Loucy (cell line): Measurements from ENCODE around the gene CNDP1.

Experiments
- H2AFZ ChIP-seq: fragments of 200-600 bp; sonication (generic); 2 replicates; pipeline ENCODE4 v1.6.0; 2016; ENCODE audit warnings: antibody characterized with exemption, mild to moderate bottlenecking, low read length, moderate library complexity
- H3F3A ChIP-seq: fragments of 200-600 bp; 2 replicates; pipeline ENCODE4 v1.6.0; 2016; ENCODE audit warnings: antibody characterized with exemption, low read depth, mild to moderate bottlenecking
- H3K27me3 ChIP-seq: fragments of 200-600 bp; sonication (generic); 2 replicates; pipeline ENCODE4 v1.6.1; 2014; ENCODE audit warnings: low read length, mild to moderate bottlenecking; ENCODE audit not compliant: insufficient read depth, poor library complexity, severe bottlenecking
- H3K36me3 ChIP-seq: fragments of 200-600 bp; sonication (generic); 2 replicates; pipeline ENCODE4 v1.6.1; 2016; ENCODE audit warnings: low read length; ENCODE audit not compliant: insufficient read depth
- H3K4me1 ChIP-seq: fragments of 200-600 bp; sonication (generic); 2 replicates; pipeline ENCODE4 v1.5.1; 2014; ENCODE audit warnings: low read length, mild to moderate bottlenecking; ENCODE audit not compliant: insufficient read depth, poor library complexity, severe bottlenecking
- H3K4me2 ChIP-seq: fragments of 200-600 bp; sonication (generic); 2 replicates; pipeline ENCODE4 v1.6.0; 2014; ENCODE audit warnings: antibody characterized with exemption, low read length, low read depth, mild to moderate bottlenecking; ENCODE audit not compliant: poor library complexity, severe bottlenecking
- H3K4me3 ChIP-seq: fragments of 200-600 bp; sonication (generic); 2 replicates; pipeline ENCODE4 v1.5.1; 2014; ENCODE audit warnings: low read length, mild to moderate bottlenecking, mixed read lengths; ENCODE audit not compliant: poor library complexity, severe bottlenecking
- H3K79me2 ChIP-seq: fragments of 200-600 bp; sonication (generic); 2 replicates; pipeline ENCODE4 v1.6.1; 2014; ENCODE audit warnings: low read length; ENCODE audit not compliant: insufficient read depth
- H3K9ac ChIP-seq: fragments of 200-600 bp; sonication (generic); 2 replicates; pipeline ENCODE4 v1.6.0; 2014; ENCODE audit warnings: mild to moderate bottlenecking, low read depth, low read length, moderate library complexity; ENCODE audit not compliant: poor library complexity, severe bottlenecking
- H3K9me2 ChIP-seq: fragments of 200-600 bp; sonication (generic); replicated peaks from 2 replicates; pipeline ENCODE4 v1.6.1; 2016; ENCODE audit warnings: low read depth, low read length, mixed read lengths
- H3K9me3 ChIP-seq: fragments of 200-600 bp; sonication (generic); 2 replicates; pipeline ENCODE4 v1.6.1; 2014; ENCODE audit warnings: mild to moderate bottlenecking, antibody characterized with exemption, low read length, low read depth; ENCODE audit not compliant: insufficient read depth
- H4K20me1 ChIP-seq: fragments of 200-600 bp; sonication (generic); 2 replicates; pipeline ENCODE4 v1.6.0; 2014; ENCODE audit warnings: antibody characterized with exemption, low read length, mild to moderate bottlenecking; ENCODE audit not compliant: insufficient read depth, poor library complexity, severe bottlenecking
- EZH2phosphoT487 ChIP-seq: fragments of 200-600 bp; IDR thresholded peaks from 2 replicates; pipeline ENCODE4 v1.6.1; 2018; ENCODE audit warnings: antibody characterized with exemption, mild to moderate bottlenecking, moderate library complexity, borderline replicate concordance
- TF ChIP-seq, protein P1 (sequence below): fragments of 200-600 bp; sonication (generic); conservative IDR thresholded peaks from 2 replicates; pipeline ENCODE4 v1.5.1; 2014; ENCODE audit warnings: mild to moderate bottlenecking, antibody characterized with exemption, low read length

Gene CNDP1

DNA sequence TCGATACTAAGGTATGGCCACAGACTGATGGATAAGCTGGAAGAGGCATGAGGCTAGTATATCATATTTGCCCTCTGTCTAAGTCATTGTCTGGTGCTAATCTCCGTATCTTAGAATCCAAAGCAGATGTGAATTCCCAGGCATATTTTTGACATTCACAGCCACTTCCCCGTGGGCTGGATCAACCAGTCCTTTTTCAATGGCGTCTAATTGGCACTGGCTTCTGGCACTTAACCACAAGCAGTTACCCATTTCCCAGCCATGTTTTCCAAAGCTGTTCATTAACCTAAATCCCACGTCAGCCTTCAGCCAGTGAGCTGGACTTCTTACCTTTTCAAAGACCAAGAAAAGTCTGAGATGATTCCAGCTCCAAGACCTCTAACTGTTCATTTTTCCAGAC, 42.7 kb downstream of the CNDP1 start:
- no peak overlapping the region for H2AFZ ChIP-seq
- no peaks in the 10 kb centered on the region for H3K4me1 ChIP-seq
- no peaks in the 10 kb centered on the region for H3K27me3 ChIP-seq
- H3K9ac ChIP-seq = no peak overlapping the region
- H3K9me3 ChIP-seq = no peaks in the 10 kb centered on the region
- H3K36me3 ChIP-seq = no peaks in the 10 kb centered on the region
- H3K4me3 ChIP-seq = no peak overlapping the region
- no peaks in the 10 kb centered on the region for H3K79me2 ChIP-seq
- H3K9me2 ChIP-seq = no peaks in the 10 kb centered on the region
- no peaks in the 10 kb centered on the region for H4K20me1 ChIP-seq
- no peaks in the 10 kb centered on the region for H3F3A ChIP-seq
- TF ChIP-seq, protein P1, sequence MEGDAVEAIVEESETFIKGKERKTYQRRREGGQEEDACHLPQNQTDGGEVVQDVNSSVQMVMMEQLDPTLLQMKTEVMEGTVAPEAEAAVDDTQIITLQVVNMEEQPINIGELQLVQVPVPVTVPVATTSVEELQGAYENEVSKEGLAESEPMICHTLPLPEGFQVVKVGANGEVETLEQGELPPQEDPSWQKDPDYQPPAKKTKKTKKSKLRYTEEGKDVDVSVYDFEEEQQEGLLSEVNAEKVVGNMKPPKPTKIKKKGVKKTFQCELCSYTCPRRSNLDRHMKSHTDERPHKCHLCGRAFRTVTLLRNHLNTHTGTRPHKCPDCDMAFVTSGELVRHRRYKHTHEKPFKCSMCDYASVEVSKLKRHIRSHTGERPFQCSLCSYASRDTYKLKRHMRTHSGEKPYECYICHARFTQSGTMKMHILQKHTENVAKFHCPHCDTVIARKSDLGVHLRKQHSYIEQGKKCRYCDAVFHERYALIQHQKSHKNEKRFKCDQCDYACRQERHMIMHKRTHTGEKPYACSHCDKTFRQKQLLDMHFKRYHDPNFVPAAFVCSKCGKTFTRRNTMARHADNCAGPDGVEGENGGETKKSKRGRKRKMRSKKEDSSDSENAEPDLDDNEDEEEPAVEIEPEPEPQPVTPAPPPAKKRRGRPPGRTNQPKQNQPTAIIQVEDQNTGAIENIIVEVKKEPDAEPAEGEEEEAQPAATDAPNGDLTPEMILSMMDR = no peak
- no peak for TF ChIP-seq EZH2phosphoT487
- no peak overlapping the region for H3K4me2 ChIP-seq

DNA sequence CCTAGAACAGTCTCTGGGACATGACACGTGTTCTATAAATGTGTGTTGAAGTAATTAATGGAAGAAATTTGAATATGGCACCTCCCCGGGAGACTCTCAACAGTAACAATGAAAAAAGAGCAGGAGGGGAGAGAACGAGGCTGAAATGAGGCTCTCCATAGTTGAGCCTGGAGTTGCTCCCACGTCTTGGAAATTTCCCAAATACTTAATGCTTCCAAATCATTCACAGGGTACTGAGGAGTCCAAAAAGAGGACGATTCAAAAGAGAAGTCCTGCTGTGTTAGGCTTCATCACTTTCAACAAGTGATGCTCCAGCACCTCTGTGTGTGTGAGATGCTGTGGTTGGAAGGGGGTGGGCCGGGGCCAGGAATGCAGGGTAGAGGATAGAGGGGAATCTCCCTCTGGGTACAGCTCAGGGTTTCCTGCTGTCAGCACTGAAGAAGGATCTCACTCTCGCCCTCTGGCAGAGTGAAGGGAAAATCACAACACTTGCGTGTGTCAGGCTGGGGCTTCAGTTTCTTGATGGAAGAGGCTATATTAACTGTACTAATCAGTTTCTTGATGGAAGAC, 45.3 kb downstream of the CNDP1 start:
- Histone ChIP-seq H3F3A (no peaks in the 10 kb centered on the region), H3K79me2 (no peaks in the 10 kb centered on the region), H4K20me1 (no peaks in the 10 kb centered on the region), H2AFZ (no peak overlapping the region), H3K4me3 (no peak overlapping the region), H3K9me2 (no peaks in the 10 kb centered on the region), H3K9ac (no peak overlapping the region), H3K4me2 (no peak overlapping the region), H3K9me3 (no peaks in the 10 kb centered on the region), H3K4me1 (no peaks in the 10 kb centered on the region), H3K36me3 (no peaks in the 10 kb centered on the region), H3K27me3 (no peaks in the 10 kb centered on the region)
- TF ChIP-seq, protein P1 = no peak
- no peak for TF ChIP-seq EZH2phosphoT487

DNA sequence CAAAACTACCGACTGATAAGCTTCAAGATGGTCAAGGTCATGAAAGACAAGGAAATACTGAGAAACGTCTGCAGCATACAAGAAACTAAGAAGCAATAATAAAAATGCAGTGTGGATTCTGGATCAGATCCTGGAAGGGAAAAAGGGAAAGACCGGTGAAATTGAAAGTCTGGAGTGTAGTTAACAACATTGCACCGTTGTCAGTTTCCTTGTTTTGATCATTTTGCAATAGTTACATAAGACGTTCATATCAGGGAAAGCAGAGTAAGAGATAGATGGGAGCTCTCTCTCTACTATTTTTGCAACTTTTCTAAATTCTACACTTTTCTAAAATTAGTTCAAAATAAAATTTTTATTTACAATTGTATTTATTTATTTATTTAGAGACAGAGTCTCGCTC, 48.3 kb downstream of the CNDP1 start:
- Histone ChIP-seq H3K36me3 (no peaks in the 10 kb centered on the region), H4K20me1 (no peaks in the 10 kb centered on the region), H3K9me3 (no peaks in the 10 kb centered on the region), H3K9ac (no peak overlapping the region), H3K4me1 (no peaks in the 10 kb centered on the region), H3F3A (no peaks in the 10 kb centered on the region), H3K4me3 (no peak overlapping the region), H3K4me2 (no peak overlapping the region), H3K79me2 (no peaks in the 10 kb centered on the region), H3K27me3 (no peaks in the 10 kb centered on the region), H3K9me2 (no peaks in the 10 kb centered on the region), H2AFZ (no peak overlapping the region)
- TF ChIP-seq, protein P1 = no peak
- no peak for TF ChIP-seq EZH2phosphoT487
